HEK293T (cell line): ENCODE measurements around the gene ERC1.

Source experiments
- CTCF ChIA-PET: fragments of 350-600 bp; formaldehyde crosslinking; extraction: SDS; loops from one replicate; lab custom pipeline; 2021; ENCODE audit warnings: antibody characterized with exemption, inconsistent platforms; lab: Yijun Ruan, JAX
- POLR2A ChIA-PET: fragments of 350-600 bp; formaldehyde crosslinking; extraction: SDS; loops from one replicate; lab custom pipeline; 2020; ENCODE audit warnings: antibody characterized with exemption, inconsistent platforms; lab: Yijun Ruan, JAX
- DNase-seq: peaks from one replicate; pipeline ENCODE4 v3.0.0; 2012; ENCODE audit warnings: mixed read lengths; ENCODE audit errors: extremely low spot score
- ARNT ChIP-seq: fragments of 450-650 bp; IDR thresholded peaks from 2 replicates; pipeline ENCODE4 v1.6.1; 2017; ENCODE audit warnings: mild to moderate bottlenecking
- BHLHE40 ChIP-seq: fragments of 450-650 bp; IDR thresholded peaks from 2 replicates; pipeline ENCODE4 v1.6.1; 2016; ENCODE audit warnings: mild to moderate bottlenecking, moderate library complexity, borderline replicate concordance
- CTBP1 ChIP-seq: fragments of 450-650 bp; IDR thresholded peaks from 2 replicates; pipeline ENCODE4 v1.6.1; 2016; ENCODE audit warnings: borderline replicate concordance
- ELF4 ChIP-seq: fragments of 450-650 bp; IDR thresholded peaks from 2 replicates; pipeline ENCODE4 v1.6.1; 2017; ENCODE audit warnings: antibody characterized with exemption
- FOXA1 ChIP-seq: fragments of 450-650 bp; IDR thresholded peaks from 2 replicates; pipeline ENCODE4 v1.6.1; 2016; ENCODE audit warnings: mild to moderate bottlenecking
- FOXK2 ChIP-seq: fragments of 450-650 bp; IDR thresholded peaks from 2 replicates; pipeline ENCODE4 v1.6.1; 2016; ENCODE audit warnings: mild to moderate bottlenecking
- FOXM1 ChIP-seq: fragments of 450-650 bp; IDR thresholded peaks from 2 replicates; pipeline ENCODE4 v1.6.1; 2017; ENCODE audit warnings: mild to moderate bottlenecking, borderline replicate concordance
- HDGF ChIP-seq: fragments of 450-650 bp; IDR thresholded peaks from 2 replicates; pipeline ENCODE4 v1.6.1; 2017; ENCODE audit warnings: antibody characterized with exemption, borderline replicate concordance
- L3MBTL2 ChIP-seq: fragments of 450-650 bp; conservative IDR thresholded peaks from 2 replicates; pipeline ENCODE4 v1.6.1; 2016; ENCODE audit warnings: mild to moderate bottlenecking
- LEF1 ChIP-seq: fragments of 450-650 bp; IDR thresholded peaks from 2 replicates; pipeline ENCODE4 v1.6.1; 2017; ENCODE audit warnings: mild to moderate bottlenecking, borderline replicate concordance
- NFRKB ChIP-seq: fragments of 450-650 bp; IDR thresholded peaks from 2 replicates; pipeline ENCODE4 v1.6.1; 2016; ENCODE audit warnings: mild to moderate bottlenecking, moderate library complexity
- SP1 ChIP-seq: fragments of 450-650 bp; IDR thresholded peaks from 2 replicates; pipeline ENCODE4 v1.6.1; 2017
- SUZ12 ChIP-seq: fragments of 450-650 bp; IDR thresholded peaks from 2 replicates; pipeline ENCODE4 v1.6.1; 2016; ENCODE audit warnings: mild to moderate bottlenecking
- TARDBP ChIP-seq: fragments of 450-650 bp; IDR thresholded peaks from 2 replicates; pipeline ENCODE4 v1.6.1; 2016
- ZNF384 ChIP-seq: fragments of 450-650 bp; IDR thresholded peaks from 2 replicates; pipeline ENCODE4 v1.6.1; 2016
- TF ChIP-seq, protein P1 (sequence below): fragments of 450-650 bp; IDR thresholded peaks from 2 replicates; pipeline ENCODE4 v1.6.1; 2016

The ERC1 gene

DNA sequence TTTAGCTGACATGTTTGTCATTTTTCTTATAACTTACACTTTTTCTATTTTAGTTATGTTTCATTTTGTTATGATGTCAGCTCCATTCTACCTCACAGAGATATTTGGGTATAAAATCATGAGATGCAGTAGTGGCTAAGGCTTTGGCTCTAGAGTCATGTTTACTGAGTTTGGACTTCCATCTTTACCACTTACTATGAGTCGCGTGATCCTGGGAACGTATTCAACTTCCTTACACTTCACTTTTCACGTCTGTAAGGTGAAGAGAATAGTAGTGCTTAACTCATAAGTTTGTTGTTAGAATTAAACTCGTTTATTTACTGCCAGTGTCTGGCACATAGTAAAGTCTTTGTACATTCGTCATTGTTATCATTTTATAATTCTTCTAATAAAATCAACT, 126.3 kb downstream of the ERC1 start:
- CTCF ChIA-PET = interaction anchor here (0.6 to 2.8 kb wide), 38 partner anchors 8 to 920 kb away, joined by 3 to 45 read pairs (median 4); no protein-coding TSS in a partner anchor
- POLR2A ChIA-PET = interaction anchor here (0.6 to 2.4 kb wide), 3 partner anchors 466 to 488 kb away, joined by 3 to 10 read pairs (median 7); no protein-coding TSS in a partner anchor
- DNase-seq = no peak
- TF ChIP-seq FOXK2 (no peak), TARDBP (no peak), ZNF384 (no peak), ELF4 (no peak), ARNT (no peak), FOXA1 (no peak), SP1 (no peak)

- TF ChIP-seq TARDBP (no peak), FOXM1 (no peak), HDGF (no peak), SP1 (no peak), BHLHE40 (no peak), SUZ12 (no peak), NFRKB (no peak)
- CTCF ChIA-PET = interaction anchor here (0.5 to 2.8 kb wide), 48 partner anchors 9 to 919 kb away, joined by 3 to 45 read pairs (median 4); partner anchors contain the start of gene RAD52
- peak; percentile 46 for DNase-seq
- POLR2A ChIA-PET = interaction anchor here (0.9 to 2.4 kb wide), 3 partner anchors 466 to 488 kb away, joined by 3 to 10 read pairs (median 7); no protein-coding TSS in a partner anchor
These were observed 127.0 kb downstream of the ERC1 start for GRCh38 chr12:1117970-1118563.

DNA sequence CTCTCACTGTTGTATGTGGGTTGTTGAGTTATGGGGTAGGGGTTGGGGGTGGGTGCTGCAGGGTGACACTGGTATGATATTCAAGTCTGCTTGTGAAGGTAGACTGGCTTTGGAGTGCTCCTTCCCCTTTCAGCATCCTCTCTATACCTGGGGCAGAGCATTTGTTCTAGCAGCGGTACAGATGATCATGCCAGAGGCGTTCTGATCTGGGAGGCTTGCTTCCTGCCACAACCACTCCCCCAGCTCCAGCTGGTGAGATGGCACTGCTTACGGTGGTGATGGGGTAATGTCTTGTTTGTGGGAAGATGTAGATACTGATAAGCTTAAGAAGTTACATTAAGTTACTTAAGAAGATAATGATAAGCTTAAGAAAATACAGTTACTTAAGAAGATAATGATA, 131.8 kb downstream of the ERC1 start:
- POLR2A ChIA-PET = no interaction called here
- DNase-seq = no peak
- no peak for TF ChIP-seq L3MBTL2
- CTCF ChIA-PET = interaction anchor here (1.0 kb wide), 1 partner anchor 461 kb away, joined by 3 read pairs; no protein-coding TSS in a partner anchor

DNA sequence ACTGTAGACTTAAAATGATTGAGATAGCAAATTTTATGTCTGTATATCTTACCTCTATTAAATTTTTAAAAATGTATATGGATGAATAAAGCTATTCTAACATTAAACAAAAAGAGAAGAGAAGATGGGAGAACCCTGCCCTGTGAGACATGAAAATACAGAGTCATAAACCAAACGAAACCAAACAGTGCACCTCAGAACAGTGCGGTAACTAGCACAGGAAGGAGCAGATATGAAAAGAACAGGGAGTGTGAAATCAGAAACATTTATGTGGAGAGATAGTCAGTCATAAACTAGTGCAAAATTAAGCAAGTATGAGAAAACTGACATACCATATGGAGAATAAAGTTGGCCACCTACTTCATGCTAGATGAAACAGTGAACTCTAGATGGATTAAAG, 135.1 kb downstream of the ERC1 start:
- CTCF ChIA-PET = no interaction called here
- DNase-seq = no peak
- TF ChIP-seq HDGF (no peak), FOXA1 (no peak), BHLHE40 (no peak), LEF1 (no peak)
- TF ChIP-seq, protein P1, sequence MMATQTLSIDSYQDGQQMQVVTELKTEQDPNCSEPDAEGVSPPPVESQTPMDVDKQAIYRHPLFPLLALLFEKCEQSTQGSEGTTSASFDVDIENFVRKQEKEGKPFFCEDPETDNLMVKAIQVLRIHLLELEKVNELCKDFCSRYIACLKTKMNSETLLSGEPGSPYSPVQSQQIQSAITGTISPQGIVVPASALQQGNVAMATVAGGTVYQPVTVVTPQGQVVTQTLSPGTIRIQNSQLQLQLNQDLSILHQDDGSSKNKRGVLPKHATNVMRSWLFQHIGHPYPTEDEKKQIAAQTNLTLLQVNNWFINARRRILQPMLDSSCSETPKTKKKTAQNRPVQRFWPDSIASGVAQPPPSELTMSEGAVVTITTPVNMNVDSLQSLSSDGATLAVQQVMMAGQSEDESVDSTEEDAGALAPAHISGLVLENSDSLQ = no peak
- POLR2A ChIA-PET = no interaction called here

DNA sequence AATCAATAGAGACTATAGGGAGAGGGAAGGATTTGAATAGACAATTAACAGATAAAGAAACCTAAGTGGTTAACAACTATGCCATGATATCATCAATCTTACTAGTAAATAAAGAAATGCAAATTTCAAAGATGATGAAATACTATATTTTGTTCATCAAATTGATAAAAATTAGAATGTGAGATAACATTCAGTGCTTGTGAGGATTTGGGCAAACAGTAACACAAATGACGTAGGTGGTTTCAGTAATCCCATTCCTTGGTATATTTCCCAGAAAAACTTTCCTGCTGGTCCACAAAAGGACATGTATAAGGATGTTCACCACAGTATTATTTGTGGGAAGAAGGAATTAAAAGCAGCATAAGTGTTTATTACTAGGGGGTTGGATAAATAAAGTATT, 136.0 kb downstream of the ERC1 start:
- ChIA-PET POLR2A (no interaction called here), CTCF (no interaction called here)
- no peak for DNase-seq
- no peak for TF ChIP-seq BHLHE40
- no peak for TF ChIP-seq ARNT

GRCh38 chr12:1130164-1130563, 139.1 kb downstream of the ERC1 start:
- no peak for DNase-seq
- CTCF ChIA-PET = interaction anchor here (0.6 to 2.9 kb wide), 4 partner anchors 12 to 499 kb away, joined by 3 to 17 read pairs (median 3); partner anchors contain the start of gene WNT5B
- TF ChIP-seq BHLHE40 (no peak), FOXK2 (no peak), NFRKB (no peak), FOXM1 (no peak), FOXA1 (no peak), ARNT (no peak), SP1 (no peak), TARDBP (no peak), LEF1 (no peak), ELF4 (no peak), HDGF (no peak), ZNF384 (no peak), L3MBTL2 (no peak), SUZ12 (no peak), CTBP1 (no peak)
- TF ChIP-seq, protein P1 = no peak
- POLR2A ChIA-PET = no interaction called here

DNA sequence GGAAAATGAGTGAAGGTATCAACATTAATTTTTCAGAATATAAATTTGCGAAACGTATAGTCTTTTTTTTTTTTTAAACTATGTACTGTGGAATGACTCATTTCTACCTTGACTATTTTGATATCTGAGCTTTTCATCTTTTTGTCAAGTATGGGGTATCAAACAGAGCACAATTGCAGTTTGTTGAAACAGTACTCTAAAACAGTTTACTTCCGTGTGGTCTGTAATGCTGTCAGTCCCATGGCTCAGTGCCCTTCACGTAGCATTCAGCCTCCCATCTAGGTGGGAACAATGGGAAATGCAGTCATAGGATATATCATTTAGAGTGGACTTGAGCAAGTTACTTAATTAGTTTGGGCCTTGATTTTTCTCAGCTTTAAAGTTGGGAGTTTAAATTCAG, 139.5 kb downstream of the ERC1 start:
- CTCF ChIA-PET = interaction anchor here (0.6 to 2.9 kb wide), 3 partner anchors 12 to 498 kb away, joined by 3 to 17 read pairs (median 3); partner anchors contain the start of gene WNT5B
- DNase-seq = no peak
- POLR2A ChIA-PET = no interaction called here
- TF ChIP-seq ZNF384 (no peak), CTBP1 (no peak), LEF1 (no peak), ARNT (no peak), SP1 (no peak), HDGF (no peak), BHLHE40 (no peak), FOXK2 (no peak), NFRKB (no peak), ELF4 (no peak)

DNA sequence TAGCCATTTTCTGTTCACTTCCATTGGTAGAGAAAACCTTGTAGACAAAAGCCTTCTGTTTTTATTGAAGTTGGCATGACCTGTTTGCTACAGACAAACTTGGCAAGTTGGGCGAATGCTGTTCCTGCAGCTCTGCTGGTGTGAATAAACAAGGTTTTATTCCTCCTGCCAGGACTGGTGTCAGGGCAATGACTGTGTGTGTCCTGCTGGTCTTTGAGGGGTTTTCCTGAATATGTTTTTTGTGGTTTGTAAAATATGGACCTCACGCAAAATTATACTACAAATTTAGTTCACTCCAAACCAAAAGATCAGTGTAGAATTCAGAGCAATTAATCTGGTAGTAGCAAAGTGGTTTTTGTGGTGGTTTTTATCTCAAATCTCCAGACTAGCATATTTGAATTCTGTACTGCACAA, 140.8 kb downstream of the ERC1 start:
- CTCF ChIA-PET = no interaction called here
- no peak for DNase-seq
- POLR2A ChIA-PET = no interaction called here
- TF ChIP-seq CTBP1 = no peak
- TF ChIP-seq TARDBP = no peak
- TF ChIP-seq FOXA1 = no peak
- TF ChIP-seq NFRKB = no peak
- TF ChIP-seq LEF1 = no peak
- no peak for TF ChIP-seq L3MBTL2
- no peak for TF ChIP-seq ZNF384
- no peak for TF ChIP-seq ARNT
